HEK293 (cell line): ENCODE results near the gene HEATR5A.

Source experiments
- CTCF ChIA-PET: fragments of 350-600 bp; formaldehyde crosslinking; extraction: SDS; loops from one replicate; lab custom pipeline; 2021; ENCODE audit warnings: antibody characterized with exemption; lab: Yijun Ruan, JAX
- POLR2A ChIA-PET: fragments of 300-600 bp; formaldehyde crosslinking; extraction: SDS; loops from one replicate; lab custom pipeline; 2020; ENCODE audit warnings: antibody characterized with exemption, inconsistent platforms; lab: Yijun Ruan, JAX
- H3K27ac ChIP-seq: fragments of 200-500 bp; sonication (Bioruptor generic); 2 replicates; pipeline ENCODE4 v1.5.1; 2014; ENCODE audit warnings: low read depth, low read length, control low read depth, inconsistent platforms; ENCODE audit errors: extremely low read depth
- H3K36me3 ChIP-seq, 2 experiments: fragments of 200-500 bp in 1 of 2; sonication (Bioruptor generic) in 1 of 2; 1 replicate in 1 of 2; 2 replicates in 1 of 2; pipeline ENCODE4 v1.5.1; 2014 to 2017; ENCODE audit warnings: inconsistent platforms in 2 of 2, low read length in 2 of 2; ENCODE audit not compliant: control insufficient read depth in 2 of 2, insufficient read depth in 1 of 2
- H3K4me1 ChIP-seq: fragments of 200-500 bp; sonication (Bioruptor generic); 2 replicates; pipeline ENCODE4 v1.5.1; 2014; ENCODE audit warnings: mild to moderate bottlenecking, low read length, inconsistent platforms; ENCODE audit not compliant: control insufficient read depth, insufficient read depth
- H3K4me3 ChIP-seq: 2 replicates; pipeline ENCODE4 v1.5.1; 2011; ENCODE audit warnings: low read depth, mild to moderate bottlenecking, control low read depth, low read length, moderate library complexity
- H3K9me3 ChIP-seq: fragments of 200-500 bp; sonication (Bioruptor generic); 2 replicates; pipeline ENCODE4 v1.5.1; 2014; ENCODE audit warnings: low read depth, low read length, inconsistent platforms; ENCODE audit not compliant: control insufficient read depth, insufficient read depth
- FEZF1 ChIP-seq: fragments of 450-650 bp; formaldehyde crosslinking; IDR thresholded peaks from 2 replicates; pipeline ENCODE4 v1.5.1; 2016; ENCODE audit warnings: missing biosample characterization, missing genetic modification characterization
- GLIS1 ChIP-seq: fragments of 450-650 bp; formaldehyde crosslinking; IDR thresholded peaks from 2 replicates; pipeline ENCODE4 v1.5.1; 2016; ENCODE audit warnings: missing biosample characterization, missing genetic modification characterization
- IKZF3 ChIP-seq: fragments of 450-650 bp; IDR thresholded peaks from 2 replicates; pipeline ENCODE4 v1.5.0; 2018; ENCODE audit warnings: missing biosample characterization, mild to moderate bottlenecking, missing genetic modification characterization, moderate library complexity
- PRDM1 ChIP-seq: fragments of 450-650 bp; formaldehyde crosslinking; IDR thresholded peaks from 2 replicates; pipeline ENCODE4; 2016; ENCODE audit warnings: missing biosample characterization, missing genetic modification characterization
- SCRT1 ChIP-seq: fragments of 450-650 bp; formaldehyde crosslinking; IDR thresholded peaks from 2 replicates; pipeline ENCODE4 v1.5.1; 2016; ENCODE audit warnings: missing biosample characterization, missing genetic modification characterization, borderline replicate concordance
- SCRT2 ChIP-seq: fragments of 450-650 bp; formaldehyde crosslinking; IDR thresholded peaks from 2 replicates; pipeline ENCODE4 v1.5.1; 2016; ENCODE audit warnings: missing biosample characterization, missing genetic modification characterization
- ZBTB20 ChIP-seq: fragments of 450-650 bp; formaldehyde crosslinking; IDR thresholded peaks from 2 replicates; pipeline ENCODE4 v1.5.1; 2016; ENCODE audit warnings: missing biosample characterization, missing genetic modification characterization
- ZFP69B ChIP-seq: fragments of 450-650 bp; formaldehyde crosslinking; IDR thresholded peaks from 2 replicates; pipeline ENCODE4 v1.5.1; 2016; ENCODE audit warnings: missing biosample characterization, missing genetic modification characterization
- ZNF155 ChIP-seq: fragments of 450-650 bp; formaldehyde crosslinking; IDR thresholded peaks from 2 replicates; pipeline ENCODE4 v1.5.1; 2016; ENCODE audit warnings: missing biosample characterization, missing genetic modification characterization
- ZNF175 ChIP-seq: fragments of 450-650 bp; formaldehyde crosslinking; IDR thresholded peaks from 2 replicates; pipeline ENCODE4 v1.5.1; 2016; ENCODE audit warnings: missing biosample characterization, missing genetic modification characterization
- ZNF239 ChIP-seq: fragments of 450-650 bp; formaldehyde crosslinking; IDR thresholded peaks from 2 replicates; pipeline ENCODE4 v1.5.1; 2016; ENCODE audit warnings: missing biosample characterization, missing genetic modification characterization
- ZNF600 ChIP-seq: fragments of 450-650 bp; formaldehyde crosslinking; IDR thresholded peaks from 2 replicates; pipeline ENCODE4 v1.5.1; 2016; ENCODE audit warnings: missing biosample characterization, missing genetic modification characterization
- ZNF654 ChIP-seq: fragments of 450-650 bp; formaldehyde crosslinking; IDR thresholded peaks from 2 replicates; pipeline ENCODE4 v1.5.1; 2016; ENCODE audit warnings: low read depth, missing biosample characterization, missing genetic modification characterization
- TF ChIP-seq, protein P1 (sequence below): fragments of 450-650 bp; formaldehyde crosslinking; IDR thresholded peaks from 2 replicates; pipeline ENCODE4 v1.5.1; 2017; ENCODE audit warnings: missing biosample characterization, missing genetic modification characterization
- TF ChIP-seq, protein P2 (sequence below): fragments of 450-650 bp; formaldehyde crosslinking; IDR thresholded peaks from 2 replicates; pipeline ENCODE4 v1.5.1; 2017; ENCODE audit warnings: missing biosample characterization, missing genetic modification characterization
- TF ChIP-seq, protein P3 (sequence below): fragments of 450-650 bp; formaldehyde crosslinking; IDR thresholded peaks from 2 replicates; pipeline ENCODE4; 2016; ENCODE audit warnings: missing biosample characterization, missing genetic modification characterization
- TF ChIP-seq, protein P4 (sequence below): fragments of 450-650 bp; formaldehyde crosslinking; IDR thresholded peaks from 2 replicates; pipeline ENCODE4 v1.5.1; 2016; ENCODE audit warnings: missing biosample characterization, missing genetic modification characterization

The HEATR5A gene

DNA sequence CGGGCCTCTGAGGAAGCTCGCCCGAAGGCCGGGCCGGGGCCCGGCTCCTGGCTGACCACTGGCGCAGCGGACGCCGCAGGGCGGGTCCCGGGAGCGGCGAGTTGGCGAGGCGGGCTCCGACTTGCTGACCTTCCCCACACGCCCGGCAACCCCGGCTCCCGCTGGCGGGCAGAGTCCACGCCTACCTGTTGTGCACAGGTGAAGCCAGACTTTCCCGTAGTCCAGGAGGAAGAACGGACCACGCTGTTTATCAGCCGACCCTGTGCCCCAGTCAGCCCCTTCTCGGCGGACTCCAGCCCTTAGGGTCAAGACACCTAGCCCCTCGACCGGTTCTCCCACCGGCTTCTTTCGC, 407 bp downstream of the HEATR5A start:
- H3K4me1 ChIP-seq = peaks cover 8% of the 10 kb centered on the region
- TF ChIP-seq SCRT1 (tag by site-specific recombination) (peak; percentile 58), SCRT2 (tag by site-specific recombination) (peak; percentile 98), ZBTB20 (0 out of 2 replicates have a peak, but pooled peaks have one; percentile 38), ZNF155 (tag by site-specific recombination) (no peak), ZNF239 (tag by site-specific recombination) (no peak), ZNF175 (tag by site-specific recombination) (no peak)
- no peaks in the 10 kb centered on the region for H3K9me3 ChIP-seq
- POLR2A ChIA-PET = interaction anchor here (0.8 to 2.5 kb wide), 11 partner anchors 8 to 656 kb away, joined by 3 to 23 read pairs (median 7); partner anchors contain the start of genes ARHGAP5, DTD2 and STRN3
- H3K36me3 ChIP-seq = no peaks in the 10 kb centered on the region; a peak in 1 of 3 replicates
- H3K27ac ChIP-seq = peak overlapping the region; percentile 68
- peak overlapping the region; percentile 99 for H3K4me3 ChIP-seq
- CTCF ChIA-PET = interaction anchor here (1.5 kb wide), 1 partner anchor 29 kb away, joined by 9 read pairs; no protein-coding TSS in a partner anchor

DNA sequence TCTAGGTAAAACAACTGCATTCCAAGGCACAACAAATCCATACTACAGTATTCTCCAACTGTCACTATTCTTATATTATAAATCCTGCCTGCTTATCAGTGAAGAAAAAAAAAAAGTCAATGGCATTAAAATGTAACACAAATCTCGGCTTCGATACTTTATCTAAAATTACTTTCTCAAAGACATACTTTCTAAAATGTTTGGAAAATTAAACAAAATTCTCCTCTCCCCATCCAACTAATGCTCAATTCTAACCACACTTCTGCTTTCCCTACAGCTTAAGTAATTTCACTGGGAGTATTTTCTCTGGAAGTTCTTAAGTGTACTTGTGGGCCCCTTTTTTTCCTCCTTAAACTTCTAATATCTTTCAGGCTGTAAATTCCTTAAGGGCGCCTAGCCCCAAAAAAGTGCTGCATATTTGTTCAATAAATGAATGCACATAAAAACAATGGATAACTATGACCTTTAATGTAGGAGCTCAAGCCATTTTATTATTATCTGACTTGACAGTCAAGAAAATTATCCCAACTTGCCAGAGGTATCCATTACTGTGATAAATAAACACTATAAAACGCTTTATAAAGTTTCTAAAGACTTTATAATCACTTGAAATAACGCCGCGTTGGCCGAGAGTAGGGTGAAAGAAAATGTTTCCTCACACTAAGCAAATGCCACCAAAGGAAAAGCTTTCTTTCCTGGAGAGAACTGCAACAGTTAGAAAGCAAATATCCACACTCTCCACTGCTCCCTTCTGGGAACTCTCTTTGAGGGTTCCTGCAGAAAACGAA, 977 bp downstream of the HEATR5A start:
- H3K4me1 ChIP-seq = peaks cover 8% of the 10 kb centered on the region
- H3K4me3 ChIP-seq = peak overlapping the region; percentile 99
- no peaks in the 10 kb centered on the region; a peak in 1 of 3 replicates for H3K36me3 ChIP-seq
- H3K27ac ChIP-seq = peak overlapping the region; percentile 68
- ChIA-PET POLR2A (interaction anchor here (0.6 to 2.5 kb wide), 7 partner anchors 13 to 657 kb away, joined by 3 to 23 read pairs (median 9); partner anchors contain the start of genes ARHGAP5, DTD2 and STRN3), CTCF (interaction anchor here (0.7 to 1.5 kb wide), 3 partner anchors 30 to 1000 kb away, joined by 3 to 9 read pairs (median 9); no protein-coding TSS in a partner anchor)
- TF ChIP-seq ZNF654 (tag by site-specific recombination) (no peak), ZNF600 (0 out of 2 replicates have a peak, but pooled peaks have one; percentile 23), ZFP69B (tag by site-specific recombination) (0 out of 2 replicates have a peak, but pooled peaks have one; percentile 47), GLIS1 (tag by site-specific recombination) (peak; percentile 26; the same call in 1 of the 2 replicates), FEZF1 (peak; percentile 58), IKZF3 (tag by site-specific recombination) (peak; percentile 12; the same call in 1 of the 2 replicates), PRDM1 (tag by site-specific recombination) (peak; percentile 93)
- TF ChIP-seq, protein P1, sequence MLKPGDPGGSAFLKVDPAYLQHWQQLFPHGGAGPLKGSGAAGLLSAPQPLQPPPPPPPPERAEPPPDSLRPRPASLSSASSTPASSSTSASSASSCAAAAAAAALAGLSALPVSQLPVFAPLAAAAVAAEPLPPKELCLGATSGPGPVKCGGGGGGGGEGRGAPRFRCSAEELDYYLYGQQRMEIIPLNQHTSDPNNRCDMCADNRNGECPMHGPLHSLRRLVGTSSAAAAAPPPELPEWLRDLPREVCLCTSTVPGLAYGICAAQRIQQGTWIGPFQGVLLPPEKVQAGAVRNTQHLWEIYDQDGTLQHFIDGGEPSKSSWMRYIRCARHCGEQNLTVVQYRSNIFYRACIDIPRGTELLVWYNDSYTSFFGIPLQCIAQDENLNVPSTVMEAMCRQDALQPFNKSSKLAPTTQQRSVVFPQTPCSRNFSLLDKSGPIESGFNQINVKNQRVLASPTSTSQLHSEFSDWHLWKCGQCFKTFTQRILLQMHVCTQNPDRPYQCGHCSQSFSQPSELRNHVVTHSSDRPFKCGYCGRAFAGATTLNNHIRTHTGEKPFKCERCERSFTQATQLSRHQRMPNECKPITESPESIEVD (tag by site-specific recombination) = peak; percentile 82
- TF ChIP-seq, protein P2, sequence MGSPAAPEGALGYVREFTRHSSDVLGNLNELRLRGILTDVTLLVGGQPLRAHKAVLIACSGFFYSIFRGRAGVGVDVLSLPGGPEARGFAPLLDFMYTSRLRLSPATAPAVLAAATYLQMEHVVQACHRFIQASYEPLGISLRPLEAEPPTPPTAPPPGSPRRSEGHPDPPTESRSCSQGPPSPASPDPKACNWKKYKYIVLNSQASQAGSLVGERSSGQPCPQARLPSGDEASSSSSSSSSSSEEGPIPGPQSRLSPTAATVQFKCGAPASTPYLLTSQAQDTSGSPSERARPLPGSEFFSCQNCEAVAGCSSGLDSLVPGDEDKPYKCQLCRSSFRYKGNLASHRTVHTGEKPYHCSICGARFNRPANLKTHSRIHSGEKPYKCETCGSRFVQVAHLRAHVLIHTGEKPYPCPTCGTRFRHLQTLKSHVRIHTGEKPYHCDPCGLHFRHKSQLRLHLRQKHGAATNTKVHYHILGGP (tag by site-specific recombination) = peak; percentile 86
- TF ChIP-seq, protein P3, sequence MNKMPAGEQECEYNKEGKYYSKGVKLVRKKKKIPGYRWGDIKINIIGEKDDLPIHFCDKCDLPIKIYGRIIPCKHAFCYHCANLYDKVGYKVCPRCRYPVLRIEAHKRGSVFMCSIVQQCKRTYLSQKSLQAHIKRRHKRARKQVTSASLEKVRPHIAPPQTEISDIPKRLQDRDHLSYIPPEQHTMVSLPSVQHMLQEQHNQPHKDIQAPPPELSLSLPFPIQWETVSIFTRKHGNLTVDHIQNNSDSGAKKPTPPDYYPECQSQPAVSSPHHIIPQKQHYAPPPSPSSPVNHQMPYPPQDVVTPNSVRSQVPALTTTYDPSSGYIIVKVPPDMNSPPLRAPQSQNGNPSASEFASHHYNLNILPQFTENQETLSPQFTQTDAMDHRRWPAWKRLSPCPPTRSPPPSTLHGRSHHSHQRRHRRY (tag by site-specific recombination) = no peak
- TF ChIP-seq, protein P4, sequence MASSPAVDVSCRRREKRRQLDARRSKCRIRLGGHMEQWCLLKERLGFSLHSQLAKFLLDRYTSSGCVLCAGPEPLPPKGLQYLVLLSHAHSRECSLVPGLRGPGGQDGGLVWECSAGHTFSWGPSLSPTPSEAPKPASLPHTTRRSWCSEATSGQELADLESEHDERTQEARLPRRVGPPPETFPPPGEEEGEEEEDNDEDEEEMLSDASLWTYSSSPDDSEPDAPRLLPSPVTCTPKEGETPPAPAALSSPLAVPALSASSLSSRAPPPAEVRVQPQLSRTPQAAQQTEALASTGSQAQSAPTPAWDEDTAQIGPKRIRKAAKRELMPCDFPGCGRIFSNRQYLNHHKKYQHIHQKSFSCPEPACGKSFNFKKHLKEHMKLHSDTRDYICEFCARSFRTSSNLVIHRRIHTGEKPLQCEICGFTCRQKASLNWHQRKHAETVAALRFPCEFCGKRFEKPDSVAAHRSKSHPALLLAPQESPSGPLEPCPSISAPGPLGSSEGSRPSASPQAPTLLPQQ (tag by site-specific recombination) = peak; percentile 90
- H3K9me3 ChIP-seq = no peaks in the 10 kb centered on the region
